Measurements from ENCODE around the gene GGA1.
A peak's percentile ranks its signal among the peaks of the same experiment; 100 is the strongest.
"Not testable (repeated sequence)": the region's sequence is repeated elsewhere in the genome, so short reads cannot be mapped to it uniquely, and the experiment has no call there.

The GGA1 gene

GRCh38 chr22:37640591-37641560 is 32.2 kb downstream of the GGA1 start:
- no peak for DNase-seq

- DNase-seq: no peak
These were observed 32.9 kb downstream of the GGA1 start for GRCh38 chr22:37641561-37641949.

DNA sequence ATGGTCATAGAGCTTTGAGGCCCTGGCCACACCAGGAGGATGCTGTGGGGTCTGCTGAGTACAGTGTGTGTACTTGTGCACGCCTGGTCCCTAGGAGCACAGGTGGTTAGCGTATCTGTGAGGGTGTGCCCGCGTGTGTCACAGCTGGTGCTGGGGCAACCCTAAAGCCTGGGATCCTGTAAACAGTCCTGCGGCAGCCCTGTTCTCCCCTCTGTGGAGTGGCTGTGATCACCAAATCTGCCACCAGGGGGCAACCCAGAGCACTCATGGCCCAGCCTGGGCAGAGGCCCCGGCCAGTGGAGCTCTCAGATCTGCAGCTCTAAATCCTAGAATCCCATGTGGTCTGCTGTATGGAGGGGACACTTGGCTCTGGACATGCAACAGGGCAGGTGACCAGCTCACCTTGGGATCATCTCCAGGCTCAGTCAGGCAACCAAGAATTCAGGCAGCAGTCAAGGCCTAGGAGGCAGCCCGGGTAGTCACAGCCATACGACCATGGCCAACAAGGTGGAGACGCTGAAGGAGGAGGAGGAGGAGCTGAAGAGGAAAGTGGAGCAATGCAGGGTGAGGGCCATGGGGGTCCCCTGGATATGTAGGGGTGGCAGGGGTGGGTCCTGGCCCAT is 34.7 kb downstream of the GGA1 start:
- DNase-seq: peak in 55 of 58 donors; percentile 22 to 90 (median 65)

- DNase-seq: no peak
These were observed 38.7 kb downstream of the GGA1 start for GRCh38 chr22:37647317-37647716.

- peak in 1 of 58 donors; percentile 19 for DNase-seq
These were observed 39.3 kb downstream of the GGA1 start for GRCh38 chr22:37647928-37648327.

GRCh38 chr22:37650463-37651136 is 42.0 kb downstream of the GGA1 start:
- DNase-seq: no peak

DNA sequence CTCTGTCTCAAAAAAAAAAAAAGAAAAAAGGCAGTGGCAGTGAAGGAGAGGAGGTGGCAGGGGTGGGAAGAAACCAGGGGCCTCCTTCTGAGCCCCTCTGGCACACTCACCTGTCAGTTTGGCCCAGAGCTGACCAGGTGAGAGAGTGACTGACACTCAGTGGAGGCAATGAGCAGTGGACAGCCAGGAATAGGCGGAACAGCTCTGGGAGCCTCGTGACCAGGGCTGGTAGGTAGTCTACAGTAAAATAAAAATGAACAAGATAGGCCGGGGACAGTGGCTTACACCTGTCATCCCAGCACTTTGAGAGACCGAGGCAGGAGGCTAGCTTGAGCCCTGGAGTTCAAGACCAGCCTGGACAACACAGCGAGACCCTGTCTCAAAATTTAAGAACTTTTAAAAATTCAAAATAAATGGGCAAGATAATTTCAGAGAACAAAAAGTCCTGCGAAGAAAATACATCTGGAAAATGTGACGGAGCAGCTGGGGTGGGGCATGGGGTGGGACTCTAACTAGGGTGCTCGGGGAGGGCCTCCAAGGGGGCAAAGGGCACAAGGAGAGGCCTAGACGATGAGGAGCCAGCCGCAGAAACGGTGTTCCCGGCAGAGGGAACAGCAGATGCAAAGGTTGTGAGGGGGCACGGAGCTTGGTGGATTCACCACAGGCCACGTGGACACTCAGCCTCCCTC is 46.1 kb downstream of the GGA1 start:
- no peak for DNase-seq

DNA sequence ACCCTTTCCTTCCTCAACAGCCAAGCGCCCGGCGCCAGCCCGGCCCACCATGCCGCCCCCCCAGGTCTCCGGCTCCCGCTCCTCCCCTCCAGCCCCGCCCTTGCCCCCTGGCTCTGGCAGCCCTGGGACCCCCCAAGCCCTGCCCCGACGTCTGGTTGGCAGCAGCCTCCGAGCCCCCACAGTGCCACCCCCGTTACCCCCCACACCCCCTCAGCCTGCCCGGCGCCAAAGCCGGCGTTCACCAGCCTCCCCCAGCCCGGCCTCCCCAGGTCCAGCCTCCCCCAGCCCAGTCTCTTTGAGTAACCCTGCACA is 46.6 kb downstream of the GGA1 start:
- no peak for DNase-seq

DNA sequence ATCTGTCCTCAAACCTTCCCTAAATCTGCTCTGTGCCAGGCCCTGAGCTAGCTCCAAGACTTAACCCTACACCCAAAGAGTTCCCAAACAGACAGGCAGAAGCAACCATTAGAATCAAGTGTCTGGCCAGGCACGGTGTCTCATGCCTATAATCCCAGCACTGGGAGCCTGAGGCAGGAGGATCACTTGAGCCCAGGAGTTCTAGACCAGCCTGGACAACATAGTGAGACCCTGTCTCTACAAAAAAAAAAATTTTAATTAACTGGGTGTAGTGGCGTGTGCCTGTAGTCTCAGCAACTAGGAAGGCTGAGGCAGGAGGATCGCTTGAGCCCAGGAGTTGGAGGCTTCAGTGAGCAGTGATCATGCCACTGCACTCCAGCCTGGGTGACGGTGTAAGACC is 47.9 kb downstream of the GGA1 start:
- not testable (repeated sequence) for DNase-seq

DNA sequence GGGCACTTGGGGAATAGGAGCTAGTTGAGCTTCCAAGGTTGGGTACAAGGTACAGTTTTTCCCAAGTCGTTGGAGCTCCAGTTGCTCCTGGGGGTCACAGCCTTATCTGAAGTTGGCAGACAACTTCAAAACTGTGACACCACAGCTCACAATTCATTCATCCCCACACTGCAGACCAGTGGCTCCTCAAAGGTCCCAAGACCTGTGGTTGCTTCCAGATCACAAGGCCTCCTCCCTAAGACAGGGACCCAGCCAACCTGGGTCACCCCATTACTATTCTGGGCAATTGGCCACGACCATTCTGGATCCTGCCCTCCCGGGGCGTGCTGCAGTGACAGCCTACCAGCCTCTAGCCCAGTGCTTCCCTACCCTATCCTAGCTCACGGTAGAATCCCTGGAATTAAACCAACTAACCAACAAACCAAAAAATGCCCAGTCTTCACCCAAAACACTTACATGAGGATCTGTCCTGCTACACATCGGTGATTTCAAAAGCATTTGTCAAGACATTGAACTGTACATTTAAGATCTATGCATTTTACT is 49.0 kb downstream of the GGA1 start:
- DNase-seq: peak in 1 of 58 donors; percentile 26

- DNase-seq: peak; percentile 78 to 99 (median 98)
These were observed 49.8 kb downstream of the GGA1 start, which contains the start of gene PDXP for GRCh38 chr22:37658133-37659065. Gene PDXP (plus strand): TSS chr22:37658723. CDS start chr22:37658783, 60 bp downstream.

DNA sequence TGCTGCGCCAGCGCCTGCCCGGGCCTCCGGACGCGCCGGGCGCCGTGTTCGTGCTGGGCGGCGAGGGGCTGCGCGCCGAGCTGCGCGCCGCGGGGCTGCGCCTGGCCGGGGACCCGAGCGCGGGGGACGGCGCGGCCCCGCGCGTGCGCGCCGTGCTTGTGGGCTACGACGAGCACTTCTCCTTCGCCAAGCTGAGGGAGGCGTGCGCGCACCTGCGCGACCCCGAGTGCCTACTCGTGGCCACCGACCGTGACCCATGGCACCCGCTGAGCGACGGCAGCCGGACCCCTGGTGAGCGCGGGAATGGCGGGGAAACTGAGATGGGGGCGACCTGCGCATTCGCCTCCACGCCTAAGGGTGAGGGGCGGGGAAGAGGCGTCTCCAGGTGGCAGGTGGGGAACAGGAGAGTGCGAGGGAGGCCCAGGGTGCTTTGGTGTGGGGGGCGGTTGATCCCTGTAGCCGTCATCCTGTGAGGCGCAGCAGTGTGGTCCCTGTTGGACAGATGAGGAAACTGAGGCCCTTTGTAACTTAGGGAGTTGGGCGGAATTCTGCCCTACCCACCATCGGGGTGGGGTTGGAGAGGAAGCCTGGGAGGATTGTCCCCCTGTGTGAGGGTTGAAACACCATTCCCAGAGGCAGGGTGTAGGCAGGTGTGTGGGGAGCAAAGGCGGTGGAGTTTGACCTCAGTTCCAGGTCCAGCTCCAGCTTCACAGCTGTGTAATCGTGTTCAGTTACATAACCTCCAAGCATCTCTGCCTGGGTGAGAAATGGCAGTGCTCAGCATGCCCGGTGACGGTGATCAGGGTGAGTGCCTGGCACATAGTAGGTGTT is 50.6 kb downstream of the GGA1 start:
- peak in 9 of 58 donors; percentile 8 to 55 (median 32) for DNase-seq

DNA sequence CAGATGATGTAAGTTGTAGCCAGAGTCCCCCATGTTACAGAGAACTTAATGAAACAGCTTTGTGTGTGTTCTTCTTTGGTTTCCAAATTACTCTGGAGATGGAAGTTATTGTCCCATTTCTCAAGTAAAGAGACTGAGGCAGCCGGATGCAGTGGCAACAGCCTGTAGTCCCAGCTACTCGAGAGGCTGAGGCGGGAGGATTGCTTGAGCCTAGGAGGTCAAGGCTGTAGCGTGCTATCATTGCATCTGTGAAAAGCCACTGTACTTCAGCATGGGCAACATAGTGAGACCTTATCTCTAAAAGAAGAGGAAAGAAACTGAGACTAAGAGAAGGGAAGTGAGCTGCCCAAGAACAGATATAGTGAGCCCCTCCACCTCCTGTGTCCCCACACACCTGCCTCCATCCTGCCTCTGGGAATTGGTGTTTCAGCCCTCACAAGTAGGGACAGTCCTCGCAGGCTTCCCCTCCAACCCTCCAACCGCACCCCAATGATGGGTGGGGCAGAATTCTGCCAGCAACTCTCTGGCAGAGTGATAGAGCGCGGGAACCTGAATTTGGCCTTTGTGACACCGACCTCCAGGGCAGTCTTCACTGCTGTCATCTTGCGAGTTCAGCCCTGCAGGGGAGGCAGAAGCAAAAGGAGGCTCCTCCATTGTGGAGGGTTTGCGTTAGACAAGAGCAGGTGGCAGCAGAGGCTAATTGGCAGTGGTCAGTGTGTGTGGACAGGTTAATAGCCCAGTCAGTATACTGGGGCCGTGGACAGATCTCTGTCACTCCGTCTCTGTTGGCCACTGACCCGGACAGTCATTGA is 51.5 kb downstream of the GGA1 start:
- DNase-seq: no peak

- no peak for DNase-seq
These were observed 52.0 kb downstream of the GGA1 start for GRCh38 chr22:37660709-37661045.

- peak in 34 of 58 donors; percentile 13 to 75 (median 54) for DNase-seq
These were observed 52.7 kb downstream of the GGA1 start for GRCh38 chr22:37661160-37661924.

DNA sequence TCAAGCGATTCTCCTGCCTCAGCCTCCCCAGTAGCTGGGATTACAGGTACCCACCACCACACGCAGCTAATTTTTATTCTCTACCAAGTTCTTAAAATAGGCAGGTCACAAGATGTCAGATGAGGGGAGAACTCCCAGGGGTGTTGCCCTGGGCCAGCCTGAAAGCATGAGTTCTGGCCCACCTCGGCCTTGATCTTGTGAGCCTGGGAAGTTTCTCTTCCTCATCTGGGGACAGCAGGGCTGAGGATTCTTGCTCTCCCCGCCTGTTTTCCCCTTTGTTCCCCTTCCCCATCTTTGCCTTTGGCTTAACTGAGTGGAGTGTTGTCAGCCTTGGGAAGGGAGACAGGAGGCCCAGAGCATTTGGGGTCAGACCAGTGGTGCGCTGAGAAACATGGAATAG is 53.4 kb downstream of the GGA1 start:
- DNase-seq: no peak

GRCh38 chr22:37663521-37664140 is 55.0 kb downstream of the GGA1 start:
- DNase-seq: no peak
